H9 (cell line): Measurements from ENCODE around the gene PLCB1. TPM values are rescaled to one million over a fixed set of nuclear protein-coding genes. Genes with fewer than 3 reads are reported as not detected.

Experiments
- DNase-seq: peaks from one replicate; pipeline ENCODE4 v3.0.0-alpha.2; 2017
- H2AFZ ChIP-seq: one replicate; pipeline ENCODE4 v1.6.1; 2013; ENCODE audit warnings: mild to moderate bottlenecking, low read length, control low read depth, moderate library complexity
- H2AK5ac ChIP-seq: 2 replicates; pipeline ENCODE4 v1.6.1; 2013; ENCODE audit warnings: low read length, control low read depth, mixed read lengths; ENCODE audit not compliant: insufficient read length
- H2BK120ac ChIP-seq: one replicate; pipeline ENCODE4 v1.6.1; 2013; ENCODE audit warnings: low read depth, mild to moderate bottlenecking, low read length, control low read depth, inconsistent platforms; ENCODE audit not compliant: poor library complexity, severe bottlenecking
- H2BK12ac ChIP-seq: 2 replicates; pipeline ENCODE4 v1.6.1; 2013; ENCODE audit warnings: low read length, control low read depth, mixed read lengths, low read depth; ENCODE audit not compliant: insufficient read length
- H2BK15ac ChIP-seq: 2 replicates; pipeline ENCODE4 v1.6.1; 2013; ENCODE audit warnings: low read depth, low read length, control low read depth
- H2BK20ac ChIP-seq: one replicate; pipeline ENCODE4 v1.6.1; 2013; ENCODE audit warnings: low read depth, mild to moderate bottlenecking, low read length, control low read depth, inconsistent platforms; ENCODE audit not compliant: poor library complexity, severe bottlenecking
- H2BK5ac ChIP-seq: 2 replicates; pipeline ENCODE4 v1.6.1; 2013; ENCODE audit warnings: low read length, control low read depth, mixed read lengths; ENCODE audit not compliant: insufficient read length
- H3K14ac ChIP-seq: 2 replicates; pipeline ENCODE4 v1.6.1; 2013; ENCODE audit warnings: low read length, control low read depth; ENCODE audit not compliant: insufficient read depth
- H3K18ac ChIP-seq: 2 replicates; pipeline ENCODE4 v1.6.1; 2013; ENCODE audit warnings: low read depth, mild to moderate bottlenecking, mixed read lengths, low read length, control low read depth; ENCODE audit not compliant: insufficient read length
- H3K23ac ChIP-seq: 2 replicates; pipeline ENCODE4 v1.6.1; 2013; ENCODE audit warnings: low read length, control low read depth, mixed read lengths, low read depth; ENCODE audit not compliant: insufficient read length
- H3K23me2 ChIP-seq: 2 replicates; pipeline ENCODE4 v1.6.1; 2013; ENCODE audit warnings: low read depth, mild to moderate bottlenecking, mixed read lengths, low read length, control low read depth; ENCODE audit not compliant: insufficient read length, poor library complexity, severe bottlenecking
- H3K27ac ChIP-seq: 2 replicates; pipeline ENCODE4 v1.5.1; 2013; ENCODE audit warnings: low read length, control low read depth, mixed read lengths, low read depth; ENCODE audit not compliant: insufficient read length
- H3K27me3 ChIP-seq: 2 replicates; pipeline ENCODE4 v1.6.1; 2013; ENCODE audit warnings: low read length, control low read depth, inconsistent platforms; ENCODE audit not compliant: insufficient read depth
- H3K4ac ChIP-seq: 2 replicates; pipeline ENCODE4 v1.6.1; 2013; ENCODE audit warnings: low read depth, mild to moderate bottlenecking, control low read depth, inconsistent platforms, low read length, moderate library complexity
- H3K4me1 ChIP-seq: 2 replicates; pipeline ENCODE4 v1.6.1; 2013; ENCODE audit warnings: low read length, control low read depth, inconsistent platforms; ENCODE audit not compliant: insufficient read depth
- H3K4me2 ChIP-seq: 2 replicates; pipeline ENCODE4 v1.6.1; 2013; ENCODE audit warnings: low read length, control low read depth, mixed read lengths; ENCODE audit not compliant: insufficient read length, insufficient read depth
- H3K56ac ChIP-seq: 2 replicates; pipeline ENCODE4 v1.6.1; 2013; ENCODE audit warnings: low read depth, mild to moderate bottlenecking, mixed read lengths, low read length, control low read depth; ENCODE audit not compliant: insufficient read length
- H3K79me1 ChIP-seq: 2 replicates; pipeline ENCODE4 v1.6.1; 2013; ENCODE audit warnings: low read depth, mild to moderate bottlenecking, moderate library complexity, low read length, control low read depth, inconsistent platforms; ENCODE audit not compliant: insufficient read depth, poor library complexity, severe bottlenecking
- H3K79me2 ChIP-seq: 2 replicates; pipeline ENCODE4 v1.6.1; 2013; ENCODE audit warnings: low read length, control low read depth, inconsistent platforms; ENCODE audit not compliant: insufficient read depth
- H3K9ac ChIP-seq: 2 replicates; pipeline ENCODE4 v1.6.1; 2013; ENCODE audit warnings: low read length, control low read depth, mixed read lengths; ENCODE audit not compliant: insufficient read length; ENCODE audit errors: extremely low read depth
- H3K9me3 ChIP-seq: one replicate; pipeline ENCODE4 v1.6.1; 2013; ENCODE audit warnings: low read depth, low read length, inconsistent platforms; ENCODE audit not compliant: control insufficient read depth
- H3T11ph ChIP-seq: one replicate; pipeline ENCODE4 v1.6.1; 2013; ENCODE audit warnings: mild to moderate bottlenecking, low read length, control low read depth, inconsistent platforms
- H4K20me1 ChIP-seq: one replicate; pipeline ENCODE4 v1.6.1; 2013; ENCODE audit not compliant: control insufficient read depth, insufficient read length, insufficient read depth
- H4K5ac ChIP-seq: 2 replicates; pipeline ENCODE4 v1.6.1; 2013; ENCODE audit warnings: low read depth, mild to moderate bottlenecking, mixed read lengths, low read length, control low read depth; ENCODE audit not compliant: insufficient read length
- H4K8ac ChIP-seq: replicated peaks from 2 replicates; pipeline ENCODE4 v1.6.1; 2013; ENCODE audit warnings: low read length, control low read depth, mixed read lengths, low read depth; ENCODE audit not compliant: insufficient read length
- H4K91ac ChIP-seq: 2 replicates; pipeline ENCODE4 v1.6.1; 2013; ENCODE audit warnings: low read depth, mild to moderate bottlenecking, moderate library complexity, mixed read lengths, low read length, control low read depth; ENCODE audit not compliant: insufficient read length
- H3K27ac Mint-ChIP-seq, 3 experiments: 2 replicates in 2 of 3; 3 replicates in 1 of 3; pipeline ENCODE4 v1.8.0; 2020 to 2021; ENCODE audit warnings: mixed read lengths in 3 of 3, mild to moderate bottlenecking in 1 of 3, moderate library complexity in 1 of 3
- H3K27me3 Mint-ChIP-seq: 2 replicates; pipeline ENCODE4 v1.8.0; 2021; ENCODE audit warnings: low read depth, mild to moderate bottlenecking, moderate library complexity, mixed read lengths
- H3K36me3 Mint-ChIP-seq, 3 experiments: 2 replicates in 2 of 3; 3 replicates in 1 of 3; pipeline ENCODE4 v1.8.0; 2020 to 2021; ENCODE audit warnings: low read depth in 3 of 3, mixed read lengths in 3 of 3; ENCODE audit not compliant: insufficient read depth in 1 of 3
- H3K4me1 Mint-ChIP-seq, 2 experiments: 2 replicates each; pipeline ENCODE4 v1.8.0; 2020; ENCODE audit warnings: mixed read lengths in 2 of 2
- H3K4me3 Mint-ChIP-seq, 2 experiments: 2 replicates in 1 of 2; 3 replicates in 1 of 2; pipeline ENCODE4 v1.8.0; 2020 to 2021; ENCODE audit warnings: mild to moderate bottlenecking in 2 of 2, mixed read lengths in 2 of 2, moderate library complexity in 1 of 2
- H3K9me3 Mint-ChIP-seq, 2 experiments: 2 replicates in 1 of 2; 3 replicates in 1 of 2; pipeline ENCODE4 v1.8.0; 2020; ENCODE audit warnings: mild to moderate bottlenecking in 2 of 2, mixed read lengths in 2 of 2, moderate library complexity in 1 of 2
- CTCF ChIP-seq: fragments of 200-600 bp; sonication (generic); conservative IDR thresholded peaks from 3 replicates; pipeline ENCODE4 v1.8.0; 2021; ENCODE audit warnings: antibody characterized with exemption, mild to moderate bottlenecking
- WGBS: extraction: QIAGEN DNeasy Blood & Tissue Kit; methylation state at CpG from one replicate; pipeline ENCODE4 v1.1.7; 2013; ENCODE audit warnings: missing lambda C conversion rate, low lambda C conversion rate, mixed read lengths; ENCODE audit not compliant: insufficient read length; ENCODE audit errors: extremely low coverage; 5-methylcytosine and 5-hydroxymethylcytosine counted together
- total RNA-seq: library from RNA; stranded (reverse); gene quantifications from 2 replicates; pipeline ENCODE4 v1.2.1, GENCODE V29; 2021

PLCB1 gene
- total RNA-seq, 1 experiment from 2014 or later, result 11.5 TPM

DNA sequence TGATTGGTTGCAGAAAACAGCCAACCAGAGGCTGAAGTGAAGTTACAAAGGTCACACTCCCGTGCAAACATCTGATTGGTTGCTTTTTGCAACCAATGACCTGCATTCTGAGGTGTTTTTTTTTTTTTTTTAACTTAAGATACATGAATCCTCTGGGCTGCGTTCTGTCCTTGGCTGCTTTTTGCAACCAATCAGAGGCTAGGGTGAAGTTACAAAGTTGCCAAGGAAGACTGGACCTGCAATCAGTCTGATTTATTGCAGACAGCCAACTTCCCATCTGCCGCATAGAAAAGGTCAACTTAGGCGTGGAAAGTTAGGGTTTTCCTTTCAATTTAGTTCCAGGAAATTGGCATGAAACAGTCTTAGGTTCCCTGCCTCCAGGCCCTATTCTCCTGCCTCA, 292.9 kb downstream of the PLCB1 start:
- H3K56ac ChIP-seq, result no peak overlapping the region

More for the DNA sequence above, 292.9 kb downstream of the PLCB1 start:
- H2BK12ac ChIP-seq, result no peak overlapping the region
- no peaks in the 10 kb centered on the region for H3K9me3 ChIP-seq
- H4K20me1 ChIP-seq, result no peaks in the 10 kb centered on the region
- H3K4me1 ChIP-seq, result no peaks in the 10 kb centered on the region
- Mint-ChIP-seq H3K4me1 (no peaks in the 10 kb centered on the region), H3K4me3 (no peak overlapping the region), H3K36me3 (no peaks in the 10 kb centered on the region), H3K27me3 (no peaks in the 10 kb centered on the region), H3K9me3 (no peaks in the 10 kb centered on the region), H3K27ac (no peak overlapping the region)
- no peaks in the 10 kb centered on the region for H3K79me1 ChIP-seq
- H3K18ac ChIP-seq, result no peak overlapping the region
- no peak for TF ChIP-seq CTCF
- DNase-seq, result no peak
- WGBS, result no CpG with 5 or more reads among the region's 4 CpGs
- H2AFZ ChIP-seq, result no peak overlapping the region
- no peak overlapping the region for H4K8ac ChIP-seq
- no peak overlapping the region for H3K9ac ChIP-seq
- no peak overlapping the region for H2BK120ac ChIP-seq
- H3K27me3 ChIP-seq, result no peaks in the 10 kb centered on the region
- H3K79me2 ChIP-seq, result no peaks in the 10 kb centered on the region
- H3K4me2 ChIP-seq, result no peak overlapping the region
- H2AK5ac ChIP-seq, result no peak overlapping the region
- no peak overlapping the region for H2BK5ac ChIP-seq
- H4K91ac ChIP-seq, result no peak overlapping the region
- H3K14ac ChIP-seq, result no peak overlapping the region
- no peak overlapping the region for H3K4ac ChIP-seq
- no peak overlapping the region for H3T11ph ChIP-seq
- H2BK15ac ChIP-seq, result no peak overlapping the region
- no peaks in the 10 kb centered on the region for H3K23me2 ChIP-seq
- no peak overlapping the region for H3K23ac ChIP-seq
- no peak overlapping the region for H2BK20ac ChIP-seq
- H3K27ac ChIP-seq, result no peak overlapping the region
- H4K5ac ChIP-seq, result no peak overlapping the region
